Caki2 (cell line): ENCODE data around the gene ADAM22. TPM values are rescaled to one million over a fixed set of nuclear protein-coding genes. Genes with fewer than 3 reads are reported as not detected.
"Not testable (repeated sequence)": the region's sequence is repeated elsewhere in the genome, so short reads cannot be mapped to it uniquely, and the experiment has no call there.

Experiments
- DNase-seq: peaks from one replicate; pipeline ENCODE4 v3.0.0-alpha.2; 2015; ENCODE audit warnings: low read depth
- in situ Hi-C: cut with HindIII; loops from 2 replicates; pipeline ENCODE4 v1.10.0; 2016; ENCODE audit warnings: low sequenced_read_pairs, low pct_unique_long_range_greater_than_20kb, mixed read lengths
- total RNA-seq: library from RNA; depleted of rRNA; stranded (reverse); fragments of >200 nt; shearing (Covaris generic); gene quantifications from 2 replicates; pipeline ENCODE4 v1.2.3, GENCODE V29; 2014; ENCODE audit warnings: low replicate concordance; rRNA removed

ADAM22 gene, protein sequence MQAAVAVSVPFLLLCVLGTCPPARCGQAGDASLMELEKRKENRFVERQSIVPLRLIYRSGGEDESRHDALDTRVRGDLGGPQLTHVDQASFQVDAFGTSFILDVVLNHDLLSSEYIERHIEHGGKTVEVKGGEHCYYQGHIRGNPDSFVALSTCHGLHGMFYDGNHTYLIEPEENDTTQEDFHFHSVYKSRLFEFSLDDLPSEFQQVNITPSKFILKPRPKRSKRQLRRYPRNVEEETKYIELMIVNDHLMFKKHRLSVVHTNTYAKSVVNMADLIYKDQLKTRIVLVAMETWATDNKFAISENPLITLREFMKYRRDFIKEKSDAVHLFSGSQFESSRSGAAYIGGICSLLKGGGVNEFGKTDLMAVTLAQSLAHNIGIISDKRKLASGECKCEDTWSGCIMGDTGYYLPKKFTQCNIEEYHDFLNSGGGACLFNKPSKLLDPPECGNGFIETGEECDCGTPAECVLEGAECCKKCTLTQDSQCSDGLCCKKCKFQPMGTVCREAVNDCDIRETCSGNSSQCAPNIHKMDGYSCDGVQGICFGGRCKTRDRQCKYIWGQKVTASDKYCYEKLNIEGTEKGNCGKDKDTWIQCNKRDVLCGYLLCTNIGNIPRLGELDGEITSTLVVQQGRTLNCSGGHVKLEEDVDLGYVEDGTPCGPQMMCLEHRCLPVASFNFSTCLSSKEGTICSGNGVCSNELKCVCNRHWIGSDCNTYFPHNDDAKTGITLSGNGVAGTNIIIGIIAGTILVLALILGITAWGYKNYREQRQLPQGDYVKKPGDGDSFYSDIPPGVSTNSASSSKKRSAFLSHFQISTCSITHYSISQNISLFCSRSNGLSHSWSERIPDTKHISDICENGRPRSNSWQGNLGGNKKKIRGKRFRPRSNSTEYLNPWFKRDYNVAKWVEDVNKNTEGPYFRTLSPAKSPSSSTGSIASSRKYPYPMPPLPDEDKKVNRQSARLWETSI
- total RNA-seq = 0.37 and 0.61 TPM in 2 replicates

DNA sequence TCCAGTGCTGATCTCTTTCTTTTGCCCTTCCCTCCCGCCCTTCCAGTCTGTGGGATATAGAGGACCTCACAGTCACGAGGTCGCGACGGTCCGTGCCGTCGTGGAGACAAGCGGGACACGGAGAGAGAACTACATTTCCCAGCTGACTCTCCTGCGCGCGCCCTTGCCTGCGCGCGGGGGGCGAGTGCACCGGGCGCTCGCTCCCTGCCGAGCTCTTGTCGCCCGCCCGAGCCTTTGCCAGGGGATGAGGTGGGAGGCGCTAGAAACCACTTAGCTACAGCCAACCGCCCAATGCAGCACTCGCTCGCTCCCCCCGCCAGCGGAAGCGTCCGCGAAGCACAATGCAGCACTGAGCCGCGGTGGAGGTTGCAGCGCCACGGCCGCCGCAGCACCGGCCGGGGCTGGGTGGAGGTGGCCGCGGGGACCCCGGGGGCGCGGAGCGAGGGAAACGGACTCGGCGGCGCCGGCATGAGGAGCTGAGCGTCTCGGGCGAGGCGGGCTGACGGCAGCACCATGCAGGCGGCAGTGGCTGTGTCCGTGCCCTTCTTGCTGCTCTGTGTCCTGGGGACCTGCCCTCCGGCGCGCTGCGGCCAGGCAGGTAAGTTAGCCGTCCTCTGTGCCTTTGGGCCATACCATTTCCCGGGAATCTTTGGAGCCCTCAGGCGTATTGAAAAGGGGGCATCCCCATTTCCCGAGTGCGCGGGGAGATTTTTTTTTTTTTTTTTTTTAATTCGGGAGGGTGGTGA, at the start of gene ADAM22:
ADAM22 (plus strand) TSS at position 299 of the 746 bp plus-strand sequence; CDS start at position 514, 215 bp downstream.
- in situ Hi-C loops = no loop called here
- peak; percentile 91 for DNase-seq

DNA sequence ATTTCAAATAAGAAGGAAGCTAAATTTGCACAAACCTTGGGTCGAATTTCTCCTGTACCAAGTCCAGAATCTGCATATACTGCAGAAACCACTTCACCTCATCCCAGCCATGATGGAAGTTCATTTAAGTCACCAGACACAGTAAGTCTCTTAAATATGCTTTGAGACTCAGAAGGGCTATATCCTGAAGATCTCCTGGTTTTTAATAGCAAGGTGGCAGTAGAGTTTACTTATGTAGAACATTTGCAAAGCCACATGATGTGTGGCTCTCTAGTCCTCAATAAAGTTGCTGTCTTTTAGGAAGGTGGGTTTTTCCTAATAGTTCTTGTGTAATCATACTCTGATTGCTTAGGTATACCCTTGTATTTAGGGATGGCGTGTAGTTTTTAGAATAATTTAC, 49.0 kb upstream of the ADAM22 start:
- DNase-seq = no peak
- in situ Hi-C loops = no loop called here

DNA sequence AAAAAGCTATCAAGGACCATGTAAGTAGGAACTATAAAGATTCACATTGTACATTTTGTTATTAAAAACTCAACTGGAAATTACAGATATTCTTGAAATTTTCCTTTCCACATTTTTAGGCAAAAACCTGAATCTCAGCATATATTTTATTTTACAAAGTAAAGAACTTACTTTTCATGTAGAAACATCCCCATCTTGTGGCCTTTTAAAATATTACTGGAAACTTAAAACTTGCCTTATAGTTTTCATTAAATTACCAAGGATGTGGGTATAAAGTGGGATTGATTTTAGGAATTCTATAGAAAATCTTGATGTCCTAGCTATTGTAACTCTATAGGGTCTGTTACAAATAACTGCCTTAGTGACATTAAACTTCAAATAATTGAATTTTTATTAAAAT, 47.2 kb upstream of the ADAM22 start:
- in situ Hi-C loops = no loop called here

DNA sequence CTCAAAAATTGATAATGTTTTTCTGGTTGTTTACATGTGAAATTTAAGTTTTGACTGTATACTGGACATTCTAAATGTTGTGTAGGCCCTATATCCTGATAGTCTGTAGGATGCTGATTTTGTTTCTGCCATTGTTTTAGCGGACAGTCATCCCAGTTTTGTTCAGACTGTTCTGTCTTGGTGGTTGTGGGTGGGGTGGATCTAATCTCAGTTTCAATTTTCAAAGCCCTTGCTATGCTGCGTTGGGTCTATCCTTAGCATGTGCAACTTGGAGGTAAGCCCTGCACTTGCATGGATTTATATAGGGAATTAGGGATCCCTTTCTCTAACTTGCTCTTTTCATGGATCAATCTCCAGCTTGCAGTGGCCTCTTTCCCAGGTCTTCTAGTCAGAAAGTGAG, 38.7 kb upstream of the ADAM22 start:
- no peak for DNase-seq
- in situ Hi-C loops = no loop called here

More for the DNA sequence above, 47.2 kb upstream of the ADAM22 start:
- no peak for DNase-seq

DNA sequence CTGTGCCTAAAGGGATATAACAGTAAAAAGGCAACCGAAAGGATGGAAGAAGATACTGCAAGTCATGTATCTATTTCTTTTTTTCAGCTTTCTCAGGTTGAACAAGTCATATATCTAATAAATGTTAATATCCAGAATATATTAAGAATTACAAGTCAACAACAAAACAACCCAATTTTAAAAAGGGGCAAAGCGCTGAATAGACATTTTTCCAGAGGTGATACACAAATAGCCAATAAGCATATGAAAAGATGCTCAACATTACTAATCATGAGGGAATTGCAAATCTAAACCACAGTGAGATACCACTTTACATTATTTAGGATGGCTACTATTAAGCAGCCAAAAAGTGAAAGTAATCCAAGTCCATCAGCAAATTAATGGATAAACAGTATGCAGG, 34.8 kb upstream of the ADAM22 start:
- in situ Hi-C loops = no loop called here
- DNase-seq = no peak

DNA sequence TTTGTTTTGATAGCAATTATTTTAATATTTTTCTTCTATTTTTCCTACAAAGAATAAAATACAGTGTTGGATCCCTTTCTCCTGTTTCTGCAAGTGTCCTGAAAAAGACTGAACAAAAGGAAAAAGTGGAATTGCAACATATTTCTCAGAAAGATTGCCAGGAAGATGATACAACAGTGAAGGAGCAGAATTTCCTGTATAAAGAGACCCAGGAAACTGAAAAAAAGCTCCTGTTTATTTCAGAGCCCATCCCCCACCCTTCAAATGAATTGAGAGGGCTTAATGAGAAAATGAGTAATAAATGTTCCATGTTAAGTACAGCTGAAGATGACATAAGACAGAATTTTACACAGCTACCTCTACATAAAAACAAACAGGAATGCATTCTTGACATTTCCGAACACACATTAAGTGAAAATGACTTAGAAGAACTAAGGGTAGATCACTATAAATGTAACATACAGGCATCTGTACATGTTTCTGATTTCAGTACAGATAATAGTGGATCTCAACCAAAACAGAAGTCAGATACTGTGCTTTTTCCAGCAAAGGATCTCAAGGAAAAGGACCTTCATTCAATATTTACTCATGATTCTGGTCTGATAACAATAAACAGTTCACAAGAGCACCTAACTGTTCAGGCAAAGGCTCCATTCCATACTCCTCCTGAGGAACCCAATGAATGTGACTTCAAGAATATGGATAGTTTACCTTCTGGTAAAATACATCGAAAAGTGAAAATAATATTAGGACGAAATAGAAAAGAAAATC, 26.7 kb upstream of the ADAM22 start:
- in situ Hi-C loops, DNase-seq: not testable (repeated sequence)

DNA sequence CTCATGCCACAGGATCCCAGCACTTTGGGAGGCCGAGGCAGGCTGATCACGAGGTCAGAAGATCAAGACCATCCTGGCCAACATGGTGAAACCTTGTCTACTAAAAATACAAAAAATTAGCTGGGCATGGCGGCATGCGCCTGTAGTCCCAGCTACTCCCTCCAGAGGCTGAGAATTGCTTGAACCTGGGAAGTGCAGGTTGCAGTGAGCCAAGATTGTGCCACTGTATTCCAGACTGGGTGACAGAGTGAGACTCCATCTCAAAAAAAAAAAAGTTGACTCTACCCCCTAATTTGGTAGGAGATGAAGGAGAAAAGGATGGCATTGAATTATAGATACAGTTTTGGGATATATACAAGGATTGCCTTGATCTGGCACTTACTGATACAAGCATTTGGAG, 25.2 kb upstream of the ADAM22 start:
- DNase-seq, in situ Hi-C loops: not testable (repeated sequence)

DNA sequence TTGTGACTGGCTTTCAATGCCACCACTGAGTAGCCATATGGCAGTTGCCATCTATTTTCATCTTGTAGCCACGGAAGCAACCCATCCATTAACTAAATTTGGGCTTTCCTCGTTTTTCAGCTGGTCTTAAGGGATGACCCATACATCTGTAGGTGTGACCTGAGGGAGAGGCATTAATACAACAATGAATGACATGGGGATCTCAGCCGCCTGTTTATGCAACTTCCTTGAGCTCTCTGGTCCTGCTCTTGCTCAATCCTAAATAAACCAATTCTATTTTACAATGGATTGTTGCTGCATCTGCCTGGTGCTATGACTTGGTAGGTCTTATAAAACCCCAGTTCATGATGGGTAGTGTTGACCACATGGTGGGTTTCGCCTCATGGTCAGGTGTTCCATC, 21.9 kb upstream of the ADAM22 start:
- in situ Hi-C loops = no loop called here
- DNase-seq = no peak

DNA sequence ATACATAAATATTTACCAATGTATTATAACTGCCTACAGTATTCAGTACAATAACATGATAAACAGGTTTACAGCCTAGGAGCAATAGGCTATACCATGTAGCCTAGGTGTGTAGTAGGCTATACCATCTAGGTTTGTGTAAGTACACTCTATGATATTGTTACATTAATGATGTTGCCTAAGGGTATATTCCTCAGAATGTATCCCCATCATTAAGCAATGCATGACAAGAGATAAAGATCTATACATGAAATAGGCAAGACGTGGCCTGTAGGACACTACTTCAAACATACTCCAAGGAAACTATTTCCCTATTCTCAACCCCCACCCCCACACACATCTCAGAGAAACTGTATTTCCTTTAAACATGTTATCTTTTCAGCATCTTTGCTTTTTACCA, 15.3 kb upstream of the ADAM22 start:
- no peak for DNase-seq
- in situ Hi-C loops = no loop called here

DNA sequence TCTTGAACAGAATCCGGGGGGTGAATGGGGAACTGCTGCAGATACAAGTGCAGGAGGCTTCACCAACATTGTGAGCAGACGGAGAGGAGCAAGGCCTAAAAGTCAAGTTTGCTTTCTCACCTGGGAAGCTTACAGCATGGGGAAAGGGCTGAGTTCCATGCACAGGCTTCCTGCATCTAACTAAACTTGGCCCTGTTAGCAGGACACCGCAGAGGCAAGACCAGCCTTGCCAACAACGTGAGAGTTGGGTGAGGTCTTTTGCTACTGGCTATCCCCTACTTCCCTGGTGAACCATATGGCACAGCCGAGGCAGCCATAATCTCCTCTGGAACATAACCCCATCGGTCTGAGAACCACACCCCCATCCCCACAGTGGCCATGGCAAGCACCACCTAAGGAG, 14.2 kb upstream of the ADAM22 start:
- in situ Hi-C loops = no loop called here
- DNase-seq = no peak

DNA sequence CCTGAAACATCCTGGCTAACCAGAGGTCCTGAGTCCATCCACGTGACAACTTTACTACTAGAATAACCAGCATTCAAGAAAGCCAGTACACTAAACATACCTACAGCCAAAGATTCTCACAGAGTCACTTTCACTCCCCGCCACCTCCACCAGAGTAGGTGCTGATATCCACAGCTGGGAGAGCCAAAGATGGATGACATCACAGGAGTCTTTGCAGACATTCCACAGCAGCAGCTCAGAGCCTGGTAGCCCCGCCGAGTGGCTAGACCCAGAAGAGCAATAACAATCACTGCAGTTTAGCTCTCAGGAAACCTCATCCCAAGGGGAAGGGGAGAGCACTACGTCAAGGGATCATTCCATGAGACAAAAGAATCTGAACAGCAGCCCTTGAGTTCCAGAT, 13.5 kb upstream of the ADAM22 start:
- in situ Hi-C loops = no loop called here
- DNase-seq = no peak

DNA sequence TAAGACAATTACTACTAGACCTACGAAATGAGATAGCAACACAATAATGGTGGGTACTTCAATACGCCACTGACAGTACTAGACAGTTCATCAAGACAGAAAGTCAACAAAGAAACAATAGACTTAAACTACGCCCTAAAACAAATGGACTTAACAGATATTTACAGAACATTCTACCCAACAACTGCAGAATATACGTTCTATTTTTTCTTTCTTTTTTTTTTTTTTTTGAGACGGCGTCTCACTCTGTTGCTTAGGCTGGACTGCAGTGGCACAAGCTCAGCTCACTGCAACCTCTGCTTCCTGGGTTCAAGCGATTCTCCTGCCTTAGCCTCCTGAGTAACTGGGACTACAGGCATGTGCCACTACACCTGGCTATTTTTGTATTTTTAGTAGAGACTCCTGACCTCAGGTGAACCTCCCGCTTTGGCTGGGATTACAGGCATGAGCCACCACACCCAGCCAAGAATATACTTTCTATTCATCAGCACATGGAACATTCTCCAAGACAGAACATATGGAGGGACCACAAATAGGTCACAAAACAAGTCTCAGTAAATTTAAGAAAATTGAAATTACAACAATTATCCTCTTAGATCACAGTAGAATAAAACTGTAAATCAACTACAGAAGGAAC, 11.2 kb upstream of the ADAM22 start:
- in situ Hi-C loops = not testable (repeated sequence)

DNA sequence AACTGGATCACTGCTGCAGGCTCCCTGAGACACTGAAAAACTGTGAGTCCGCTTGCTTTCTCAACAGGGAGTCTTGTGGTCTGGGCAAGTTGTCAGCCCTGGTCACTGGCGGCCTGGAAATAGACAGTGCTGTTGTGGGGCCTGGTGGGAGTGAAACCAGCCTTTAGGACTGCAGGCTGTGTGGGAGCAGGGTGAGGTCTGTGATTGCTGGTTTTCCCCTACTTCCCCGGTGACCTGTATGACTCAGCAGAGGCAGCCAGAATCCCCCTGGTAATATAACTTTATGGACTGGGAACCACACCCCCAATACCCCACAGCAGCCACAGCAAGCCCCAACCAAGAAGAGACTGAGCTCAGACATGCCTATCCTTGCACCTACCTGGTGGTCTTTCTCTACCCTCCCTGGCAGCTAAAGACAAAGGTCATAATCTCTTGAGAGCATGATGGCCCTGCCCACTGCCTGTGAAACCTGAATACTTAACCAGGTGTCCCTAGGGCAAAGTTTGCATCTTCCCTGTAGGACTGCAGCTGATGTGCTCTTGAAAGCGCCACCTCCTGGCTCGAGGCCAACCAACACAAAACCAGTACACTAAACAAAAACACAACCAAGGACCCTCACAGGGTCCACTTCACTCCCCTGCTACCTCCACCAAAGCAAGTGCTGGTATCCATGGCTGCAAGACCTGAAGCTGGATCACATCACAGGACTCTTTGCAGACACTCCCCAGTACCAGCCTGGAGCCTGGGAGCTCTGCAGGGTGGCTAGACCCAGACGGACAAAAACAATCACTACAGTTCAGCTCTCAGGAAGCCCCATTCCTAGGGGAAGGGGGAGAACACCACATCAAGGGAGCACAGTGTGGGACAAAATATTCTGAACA, 7.2 kb upstream of the ADAM22 start:
- DNase-seq = peak; percentile 30

More for the DNA sequence above, 11.2 kb upstream of the ADAM22 start:
- not testable (repeated sequence) for DNase-seq

DNA sequence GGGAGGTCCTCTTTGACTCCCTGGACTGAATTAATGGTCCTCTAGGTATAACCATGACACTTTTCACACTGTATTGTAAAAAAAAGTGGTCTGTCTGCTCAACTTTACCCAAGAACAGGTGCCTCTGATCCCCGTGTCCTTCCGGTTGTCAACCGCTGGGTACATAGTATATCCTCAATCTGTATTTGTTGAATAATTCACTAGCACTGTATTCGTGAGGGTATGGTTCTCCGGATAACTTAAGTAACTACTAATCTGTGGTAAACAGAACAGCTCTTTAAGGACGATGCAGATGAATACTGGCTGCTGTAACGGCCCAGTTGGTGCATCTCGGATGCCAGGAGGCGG, 472 bp upstream of the ADAM22 start:
- DNase-seq = no peak
- in situ Hi-C loops = no loop called here

More for the DNA sequence above, 7.2 kb upstream of the ADAM22 start:
- in situ Hi-C loops = no loop called here

DNA sequence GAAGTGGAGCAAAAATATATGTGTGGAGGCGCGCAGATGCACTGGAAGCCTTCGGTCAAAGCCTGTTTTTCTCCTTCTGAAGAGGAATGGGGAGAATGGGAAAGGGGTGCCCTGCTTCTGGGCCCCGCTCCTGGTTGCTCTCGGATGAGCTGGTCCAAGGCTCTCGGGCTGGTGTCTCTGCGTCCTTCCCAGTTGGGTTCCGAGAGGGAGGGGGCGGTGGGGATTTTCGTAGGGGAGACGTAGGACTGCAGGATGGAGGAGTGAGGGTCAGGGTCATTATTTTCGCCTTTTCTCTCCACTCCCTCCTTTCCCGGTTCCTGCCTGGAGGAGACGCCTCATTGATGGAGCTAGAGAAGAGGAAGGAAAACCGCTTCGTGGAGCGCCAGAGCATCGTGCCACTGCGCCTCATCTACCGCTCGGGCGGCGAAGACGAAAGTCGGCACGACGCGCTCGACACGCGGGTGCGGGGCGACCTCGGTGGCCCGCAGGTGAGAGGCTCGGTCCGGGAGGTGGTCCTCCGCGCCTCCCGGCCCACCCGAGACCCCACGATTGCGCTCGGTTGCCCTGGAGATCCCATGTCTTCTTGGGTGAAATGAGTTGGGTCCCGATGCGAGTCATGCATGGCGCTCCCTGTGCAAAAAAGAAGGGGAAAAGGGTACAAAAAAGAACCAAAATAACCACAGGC, 790 bp downstream of the ADAM22 start:
- DNase-seq = peak; percentile 23
- in situ Hi-C loops = no loop called here

DNA sequence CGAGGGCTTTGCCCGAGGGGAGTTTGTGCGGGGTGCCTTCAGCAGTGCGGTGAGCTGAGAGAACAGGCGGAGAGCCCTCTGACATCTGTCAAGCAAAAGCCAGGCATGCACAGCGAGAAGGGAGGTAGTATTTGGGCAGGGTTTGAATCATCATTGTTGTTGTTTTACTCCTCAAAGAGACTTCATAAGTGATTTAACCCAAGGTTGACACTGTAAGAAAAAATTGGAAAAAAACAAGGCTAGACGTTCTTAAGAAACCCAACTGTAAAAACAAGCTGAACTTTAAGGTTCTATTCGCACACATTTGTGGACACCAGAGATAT, 1.3 kb downstream of the ADAM22 start:
- DNase-seq = peak; percentile 9
- in situ Hi-C loops = no loop called here
